ENCODE measurements around the gene CXCR5. TPM values are rescaled to one million over a fixed set of nuclear protein-coding genes. Genes with fewer than 3 reads are reported as not detected.

Gene CXCR5
- total and polyA plus RNA-seq, 2 donors (not counting 1 experiment from before 2014, with no cell fraction given) = 111 to 163 TPM

DNA sequence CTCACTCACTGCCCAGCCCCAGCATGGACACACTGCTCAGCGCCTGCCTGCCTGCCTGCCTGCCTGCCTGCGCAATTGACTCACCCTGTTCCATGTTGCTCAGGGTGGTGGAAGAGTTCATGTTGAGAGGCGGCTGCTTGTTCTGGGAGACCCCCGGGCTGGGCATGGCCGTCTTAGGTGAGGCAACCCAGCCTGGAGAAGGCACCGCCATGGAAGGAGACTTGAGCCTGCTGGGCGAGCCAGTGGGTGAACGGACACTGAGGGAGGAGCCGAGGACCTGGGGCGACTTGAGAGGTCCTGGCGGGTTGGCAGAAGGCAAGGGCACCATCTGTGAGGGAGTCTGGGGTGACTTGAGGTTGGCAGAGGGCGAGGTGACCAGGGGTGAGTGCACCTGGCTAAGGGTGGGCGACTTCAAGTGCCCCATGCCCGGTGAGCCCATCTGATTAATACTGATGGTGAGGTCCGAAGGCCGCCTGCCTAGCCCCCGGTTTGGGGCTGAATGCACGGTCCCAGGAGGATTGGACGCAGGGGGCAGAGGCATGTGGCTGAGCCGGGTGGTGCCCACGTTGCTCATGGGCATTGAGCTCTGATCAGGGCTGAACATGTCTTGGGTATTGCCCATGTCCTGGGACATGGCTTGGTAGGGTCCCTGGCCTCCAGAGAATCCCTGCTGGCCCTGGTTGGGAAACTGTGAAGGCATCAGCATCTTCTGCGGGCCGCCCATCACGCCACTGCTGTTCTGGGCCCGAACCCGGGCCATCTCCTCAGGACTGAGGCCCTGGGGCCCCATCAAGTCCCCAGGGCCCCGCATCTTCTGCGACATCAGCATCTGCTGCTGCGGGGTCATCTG is 17.1 kb downstream of the CXCR5 start:
- Histone ChIP-seq H3K27me3 (replicated peaks in 1 of 4; ENCODE audit: control extremely low read depth in 1 of 4, control insufficient read depth in 3 of 4, insufficient read depth in 4 of 4, low read length in 3 of 4) (no peaks in the 10 kb centered on the region), H3K9me3 (ENCODE audit: control extremely low read depth in 1 of 3, control insufficient read depth in 2 of 3, insufficient read depth in 1 of 3, low read length in 2 of 3) (no peaks in the 10 kb centered on the region), H2AFZ (ENCODE audit: insufficient read depth, low read depth, low read length, poor library complexity, severe bottlenecking) (no peak overlapping the region), H3K36me3 (replicated peaks in 1 of 2; ENCODE audit: control extremely low read depth in 1 of 2, control insufficient read depth in 1 of 2, extremely low read depth in 1 of 2, insufficient read depth in 2 of 2, low read length in 1 of 2) (peaks cover 0 to 60% of the 10 kb centered on the region in 2 experiments), H3K4me2 (replicated peaks; ENCODE audit: low read depth, low read length, poor library complexity, severe bottlenecking) (no peak overlapping the region), H3K27ac (ENCODE audit: low read length in 2 of 2) (no peak overlapping the region), H3K4me3 (ENCODE audit: control extremely low read depth in 1 of 5, extremely low read depth in 1 of 5, insufficient read depth in 1 of 5, low read depth in 2 of 5, low read length in 4 of 5) (no peak overlapping the region), H3K79me2 (ENCODE audit: control insufficient read depth, insufficient read depth, low read length) (peaks cover 47% of the 10 kb centered on the region), H3K9ac (ENCODE audit: low read length) (no peak overlapping the region), H4K20me1 (ENCODE audit: control insufficient read depth, insufficient read depth, low read length, poor library complexity, severe bottlenecking) (peaks cover 35% of the 10 kb centered on the region), H3K4me1 (ENCODE audit: control insufficient read depth in 2 of 2, insufficient read depth in 2 of 2, low read length in 2 of 2) (peaks cover 26 to 35% of the 10 kb centered on the region in 2 donors)
- Mint-ChIP-seq H3K27me3 (no peaks in the 10 kb centered on the region), H3K9me3 (ENCODE audit: insufficient read depth) (no peaks in the 10 kb centered on the region), H3K4me3 (no peak overlapping the region), H3K4me1 (peaks cover 35% of the 10 kb centered on the region), H3K27ac (peak overlapping the region; percentile 54)
- ATAC-seq (ENCODE audit: low read depth) (no peak), DNase-seq (peak; percentile 36)
- 95% methylated on average over 29 of the region's 29 CpGs for WGBS (ENCODE audit: insufficient coverage)
- no peak for TF ChIP-seq EZH2 (IDR thresholded peaks at IDR 0.05; ENCODE audit: borderline replicate concordance, insufficient read depth, low read depth, low read length, poor library complexity, severe bottlenecking)
- TF ChIP-seq, protein P1, sequence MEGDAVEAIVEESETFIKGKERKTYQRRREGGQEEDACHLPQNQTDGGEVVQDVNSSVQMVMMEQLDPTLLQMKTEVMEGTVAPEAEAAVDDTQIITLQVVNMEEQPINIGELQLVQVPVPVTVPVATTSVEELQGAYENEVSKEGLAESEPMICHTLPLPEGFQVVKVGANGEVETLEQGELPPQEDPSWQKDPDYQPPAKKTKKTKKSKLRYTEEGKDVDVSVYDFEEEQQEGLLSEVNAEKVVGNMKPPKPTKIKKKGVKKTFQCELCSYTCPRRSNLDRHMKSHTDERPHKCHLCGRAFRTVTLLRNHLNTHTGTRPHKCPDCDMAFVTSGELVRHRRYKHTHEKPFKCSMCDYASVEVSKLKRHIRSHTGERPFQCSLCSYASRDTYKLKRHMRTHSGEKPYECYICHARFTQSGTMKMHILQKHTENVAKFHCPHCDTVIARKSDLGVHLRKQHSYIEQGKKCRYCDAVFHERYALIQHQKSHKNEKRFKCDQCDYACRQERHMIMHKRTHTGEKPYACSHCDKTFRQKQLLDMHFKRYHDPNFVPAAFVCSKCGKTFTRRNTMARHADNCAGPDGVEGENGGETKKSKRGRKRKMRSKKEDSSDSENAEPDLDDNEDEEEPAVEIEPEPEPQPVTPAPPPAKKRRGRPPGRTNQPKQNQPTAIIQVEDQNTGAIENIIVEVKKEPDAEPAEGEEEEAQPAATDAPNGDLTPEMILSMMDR (IDR thresholded peaks at IDR 0.05) = no peak
- CTCF ChIA-PET = no interaction called here
- intact Hi-C loops (cut with micrococcal nuclease) = no loop called here
- POLR2A ChIA-PET = no interaction called here
